Measurements from ENCODE around the gene EHMT1.
"Not testable (repeated sequence)": the region's sequence is repeated elsewhere in the genome, so short reads cannot be mapped to it uniquely, and the experiment has no call there.

The EHMT1 gene

GRCh38 chr9:137804908-137805630 lies 186.3 kb downstream of the EHMT1 start:
- no peak for FAIRE-seq
- TF ChIP-seq POLR2A (IDR thresholded peaks at IDR 0.05; ENCODE audit: low read depth, low read length): no peak
- DNase-seq (ENCODE audit: insufficient read length, low spot score): no peak

DNA sequence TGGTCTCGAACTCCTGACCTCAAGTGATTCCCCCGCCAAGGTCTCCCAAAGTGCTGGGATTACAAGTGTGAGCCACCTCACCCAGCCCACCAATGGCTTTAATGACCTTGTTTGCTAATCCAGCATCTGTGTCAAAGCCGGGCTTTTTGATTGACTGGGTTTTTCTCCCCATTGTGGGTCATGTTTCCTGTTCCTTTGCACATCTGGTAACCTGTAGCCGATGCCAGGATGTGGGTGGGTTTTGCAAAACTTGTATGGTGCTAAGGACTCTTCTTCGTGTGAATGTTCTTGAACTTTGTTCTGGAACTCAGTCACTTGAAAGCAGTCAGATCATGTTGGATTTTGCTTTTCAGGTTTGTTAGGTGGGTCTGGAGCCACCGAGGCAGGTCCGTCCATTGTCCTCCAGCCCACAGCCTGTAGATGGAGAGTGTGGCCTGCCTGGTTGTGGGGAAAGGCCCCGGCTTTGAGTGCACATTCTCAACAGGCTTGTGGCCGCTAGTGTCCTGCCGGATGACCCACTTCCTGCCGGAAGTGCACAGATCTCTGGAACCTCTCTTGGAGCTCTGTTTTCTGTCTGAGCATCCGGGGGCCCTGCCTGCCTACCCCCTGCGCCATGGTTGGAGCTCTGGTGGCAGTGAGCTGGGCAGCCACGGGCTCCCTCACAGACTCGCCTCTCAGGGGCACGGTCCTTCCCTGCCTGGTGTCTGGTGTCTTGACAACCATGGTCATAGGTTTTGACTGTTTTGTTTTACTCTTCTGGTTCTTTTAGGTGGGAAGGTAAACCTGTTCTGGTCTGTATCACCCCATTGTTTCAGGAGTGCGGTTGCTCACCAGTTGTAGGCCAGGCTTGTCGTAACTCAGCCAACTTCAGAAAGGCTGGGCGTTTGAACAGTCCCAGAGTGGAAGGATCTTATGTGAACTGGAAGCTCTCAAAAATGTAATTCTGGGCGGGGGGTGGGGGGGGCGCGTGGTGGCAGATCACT lies 189.2 kb downstream of the EHMT1 start:
- no peak for FAIRE-seq
- TF ChIP-seq POLR2A (IDR thresholded peaks at IDR 0.05; ENCODE audit: low read depth, low read length): no peak

DNA sequence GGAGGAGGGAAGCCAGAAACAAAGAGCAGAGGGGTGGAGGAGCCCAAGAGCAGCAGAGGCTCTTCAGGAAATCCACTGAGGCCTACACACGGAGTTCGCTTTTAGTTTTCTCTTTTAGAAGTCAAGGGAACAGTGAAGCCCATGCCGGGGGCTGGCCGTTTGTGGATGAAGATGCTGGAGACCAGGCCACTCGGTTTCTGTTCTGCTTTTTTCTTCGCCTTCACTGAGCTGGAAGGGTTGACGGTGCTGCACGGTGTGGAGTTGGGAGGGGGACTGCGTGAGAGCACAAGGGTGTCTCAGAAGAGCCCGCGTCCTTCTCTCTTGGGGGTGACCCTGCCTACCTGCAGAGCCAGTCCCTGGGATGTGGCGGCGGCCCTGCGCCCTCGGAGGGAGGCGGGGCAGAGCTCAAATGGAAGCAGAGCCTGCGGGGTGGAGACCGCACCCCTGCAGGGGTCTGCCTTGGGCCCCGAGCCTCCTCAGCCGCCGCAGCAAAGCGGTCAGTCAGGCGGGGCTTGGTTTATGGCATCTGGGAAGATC lies 190.3 kb downstream of the EHMT1 start:
- TF ChIP-seq POLR2A (IDR thresholded peaks at IDR 0.05; ENCODE audit: low read depth, low read length): no peak
- no peak for FAIRE-seq
- DNase-seq (ENCODE audit: insufficient read length, low spot score): no peak

More for the DNA sequence above, 189.2 kb downstream of the EHMT1 start:
- DNase-seq (ENCODE audit: insufficient read length, low spot score): no peak

- FAIRE-seq; DNase-seq (ENCODE audit: insufficient read length, low spot score): not testable (repeated sequence)
Measured at GRCh38 chr9:137809726-137810450, 191.1 kb downstream of the EHMT1 start.

GRCh38 chr9:137811283-137811870 lies 192.6 kb downstream of the EHMT1 start:
- DNase-seq (ENCODE audit: insufficient read length, low spot score): no peak
- no peak for FAIRE-seq
- TF ChIP-seq POLR2A (IDR thresholded peaks at IDR 0.05; ENCODE audit: low read depth, low read length): no peak

DNA sequence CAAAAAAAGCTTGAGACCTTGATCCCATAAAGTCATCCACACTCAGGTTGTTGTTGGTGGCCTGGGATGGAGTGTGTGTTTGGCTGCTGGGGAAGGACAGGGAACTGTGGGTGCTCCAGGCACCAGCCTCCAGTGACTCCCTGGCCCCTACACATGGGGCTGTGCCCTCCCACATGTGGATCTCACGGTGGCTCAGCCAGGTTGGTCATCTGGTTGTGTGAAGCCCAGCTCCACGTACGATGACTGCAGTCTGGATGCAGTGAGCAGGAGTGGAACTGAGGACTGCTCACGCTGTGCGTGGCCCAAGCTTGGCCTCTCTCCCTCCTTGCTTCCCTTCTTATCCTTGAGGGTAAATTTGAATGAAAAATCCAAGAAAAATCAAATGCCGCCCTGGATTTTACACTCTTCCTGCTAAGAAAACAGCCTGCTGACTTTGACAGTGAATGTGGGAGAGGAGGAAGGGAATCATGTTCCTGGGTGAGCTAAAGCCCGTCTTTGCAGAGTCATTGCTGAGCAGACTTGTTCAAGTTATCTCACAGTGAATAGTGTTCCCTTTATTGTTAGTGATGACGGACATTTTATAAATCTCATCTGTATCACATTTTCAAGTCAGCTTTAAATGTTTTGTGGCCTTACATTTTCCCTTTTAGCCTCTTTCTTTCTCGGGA lies 193.7 kb downstream of the EHMT1 start:
- TF ChIP-seq POLR2A (IDR thresholded peaks at IDR 0.05; ENCODE audit: low read depth, low read length): no peak
- DNase-seq (ENCODE audit: insufficient read length, low spot score): no peak
- no peak for FAIRE-seq

GRCh38 chr9:137813167-137813566 lies 194.4 kb downstream of the EHMT1 start:
- TF ChIP-seq POLR2A (IDR thresholded peaks at IDR 0.05; ENCODE audit: low read depth, low read length): no peak
- FAIRE-seq (no peak), DNase-seq (ENCODE audit: insufficient read length, low spot score) (no peak)

DNA sequence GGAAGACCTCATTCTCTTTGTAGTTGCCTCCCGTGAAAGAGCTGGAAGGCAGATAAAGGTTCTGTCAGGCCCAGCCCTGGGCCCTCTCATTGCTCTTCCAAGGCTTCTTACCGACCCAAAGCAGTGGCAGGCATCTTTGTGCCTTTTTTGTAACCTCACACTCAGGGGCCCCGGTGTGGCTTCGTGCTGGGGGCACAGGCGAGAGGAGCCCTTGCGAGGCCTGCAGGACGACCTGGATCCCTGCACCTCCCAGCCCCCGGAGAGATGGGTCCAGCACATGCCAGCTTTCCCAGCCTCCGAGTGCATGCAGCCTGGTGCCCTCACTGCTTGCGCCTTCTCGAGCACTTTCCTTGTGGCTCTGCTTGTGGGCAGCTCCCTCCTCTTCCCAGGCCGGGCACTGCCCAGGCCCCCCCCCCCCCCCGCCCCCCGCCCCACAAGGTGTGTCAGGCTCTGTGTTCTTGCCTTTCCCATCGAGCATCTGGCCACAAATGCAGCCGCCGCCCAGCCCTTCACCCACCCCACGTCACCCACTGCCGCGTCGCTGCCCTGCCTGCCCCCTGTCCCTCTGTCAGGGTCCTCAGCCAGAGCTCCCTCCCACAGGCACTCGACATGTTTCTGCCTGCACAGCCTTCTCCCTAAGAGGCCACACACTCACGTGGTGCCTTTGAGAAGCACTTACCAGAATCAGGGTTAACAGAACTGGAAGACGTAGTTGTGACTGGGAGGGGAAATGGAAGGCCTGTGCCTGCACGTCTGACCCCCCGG lies 195.0 kb downstream of the EHMT1 start:
- no peak for DNase-seq (ENCODE audit: insufficient read length, low spot score)
- no peak for TF ChIP-seq POLR2A (IDR thresholded peaks at IDR 0.05; ENCODE audit: low read depth, low read length)
- no peak for FAIRE-seq

- FAIRE-seq: no peak
- no peak for TF ChIP-seq POLR2A (IDR thresholded peaks at IDR 0.05; ENCODE audit: low read depth, low read length)
- no peak for DNase-seq (ENCODE audit: insufficient read length, low spot score)
Measured at GRCh38 chr9:137814436-137814835, 195.6 kb downstream of the EHMT1 start.

GRCh38 chr9:137814841-137815240 lies 196.0 kb downstream of the EHMT1 start:
- no peak for DNase-seq (ENCODE audit: insufficient read length, low spot score)
- no peak for TF ChIP-seq POLR2A (IDR thresholded peaks at IDR 0.05; ENCODE audit: low read depth, low read length)
- no peak for FAIRE-seq

DNA sequence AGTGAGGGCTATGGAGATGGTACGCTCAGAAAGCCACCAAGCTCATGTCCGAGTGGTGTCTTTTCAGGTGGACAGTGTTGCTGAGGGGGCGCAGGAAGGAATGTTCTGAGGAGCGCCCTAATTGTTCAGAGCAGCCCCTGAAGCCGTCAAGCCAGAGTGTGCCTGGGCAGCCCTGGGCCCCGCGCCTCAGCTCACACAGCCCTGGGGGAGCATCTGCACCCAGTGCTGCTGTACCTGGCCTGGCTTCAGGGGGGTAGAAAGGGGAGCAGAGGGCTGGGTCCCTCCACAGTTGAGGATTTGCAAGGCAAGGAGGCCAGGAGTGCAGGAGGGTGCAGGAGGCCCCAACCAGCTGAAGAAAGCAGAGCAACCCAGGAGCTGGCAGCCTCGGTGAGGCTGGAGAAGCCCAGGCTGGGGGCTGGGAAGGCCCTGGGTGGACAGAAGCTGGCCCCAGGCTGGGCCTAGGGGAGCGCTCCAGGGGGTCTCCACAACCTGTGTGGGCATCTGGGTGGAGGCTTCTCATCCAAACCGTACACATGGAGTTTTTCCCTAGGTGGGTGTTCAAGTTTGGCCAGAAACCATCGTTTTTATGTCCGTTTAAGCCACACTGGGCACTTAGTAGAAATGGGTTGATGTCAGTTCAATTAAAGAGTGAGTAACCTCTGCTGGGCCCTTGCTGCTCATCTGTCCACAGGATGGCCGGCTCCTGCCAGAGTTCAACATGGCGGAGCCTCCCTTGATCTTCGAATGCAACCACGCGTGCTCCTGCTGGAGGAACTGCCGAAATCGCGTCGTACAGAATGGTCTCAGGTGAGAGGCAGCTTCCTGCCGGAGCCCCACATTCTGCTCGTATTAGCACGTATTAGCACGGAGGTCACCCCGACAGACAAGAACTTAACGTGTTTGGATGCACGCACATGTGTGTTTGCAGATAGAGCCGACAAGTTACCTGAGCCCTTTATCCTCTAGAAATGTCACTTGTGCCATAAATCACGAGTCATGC lies 196.8 kb downstream of the EHMT1 start:
- FAIRE-seq (no peak), DNase-seq (ENCODE audit: insufficient read length, low spot score) (no peak)
- no peak for TF ChIP-seq POLR2A (IDR thresholded peaks at IDR 0.05; ENCODE audit: low read depth, low read length)
